HL-60 (cell line): Measurements from ENCODE around the gene CLDN3.
A peak's percentile ranks its signal among the peaks of the same experiment; 100 is the strongest.

Experiments used
- DNase-seq, 2 experiments: peaks; one replicate each; pipeline ENCODE4 v3.0.0-alpha.2; 2010 to 2020; ENCODE audit warnings: low read depth in 1 of 2, low spot score in 1 of 2
- H3K27ac ChIP-seq: fragments of 250-450 bp; sonication (Bioruptor Pico); replicated peaks from 2 replicates; pipeline ENCODE4 v1.5.1; 2020; ENCODE audit warnings: mild to moderate bottlenecking, moderate library complexity
- H3K27me3 ChIP-seq: fragments of 250-450 bp; sonication (Bioruptor Pico); 2 replicates; pipeline ENCODE4 v1.5.1; 2021; ENCODE audit warnings: mild to moderate bottlenecking, moderate library complexity; ENCODE audit not compliant: insufficient read depth, poor library complexity, severe bottlenecking
- H3K4me3 ChIP-seq: replicated peaks from 2 replicates; pipeline ENCODE4 v1.5.1; 2011; ENCODE audit warnings: mild to moderate bottlenecking, control low read depth, low read length; ENCODE audit not compliant: insufficient read depth
- GABPA ChIP-seq: IDR thresholded peaks from 2 replicates; pipeline ENCODE4 v1.6.1; 2012; ENCODE audit warnings: low read depth
- POLR2AphosphoS5 ChIP-seq: IDR thresholded peaks from 2 replicates; pipeline ENCODE4 v1.6.1; 2012; ENCODE audit warnings: low read depth
- SPI1 ChIP-seq: IDR thresholded peaks from 2 replicates; pipeline ENCODE4 v1.6.1; 2012; ENCODE audit warnings: low read depth, mild to moderate bottlenecking, borderline replicate concordance
- TF ChIP-seq, protein P1 (sequence below): IDR thresholded peaks from one replicate; pipeline ENCODE4 v1.5.1; 2011; ENCODE audit warnings: low read length, control low read depth, inconsistent platforms; ENCODE audit not compliant: insufficient read depth
- TF ChIP-seq, protein P2 (sequence below): IDR thresholded peaks from 2 replicates; pipeline ENCODE4 v1.6.1; 2012; ENCODE audit warnings: low read depth; ENCODE audit not compliant: insufficient replicate concordance

The CLDN3 gene

DNA sequence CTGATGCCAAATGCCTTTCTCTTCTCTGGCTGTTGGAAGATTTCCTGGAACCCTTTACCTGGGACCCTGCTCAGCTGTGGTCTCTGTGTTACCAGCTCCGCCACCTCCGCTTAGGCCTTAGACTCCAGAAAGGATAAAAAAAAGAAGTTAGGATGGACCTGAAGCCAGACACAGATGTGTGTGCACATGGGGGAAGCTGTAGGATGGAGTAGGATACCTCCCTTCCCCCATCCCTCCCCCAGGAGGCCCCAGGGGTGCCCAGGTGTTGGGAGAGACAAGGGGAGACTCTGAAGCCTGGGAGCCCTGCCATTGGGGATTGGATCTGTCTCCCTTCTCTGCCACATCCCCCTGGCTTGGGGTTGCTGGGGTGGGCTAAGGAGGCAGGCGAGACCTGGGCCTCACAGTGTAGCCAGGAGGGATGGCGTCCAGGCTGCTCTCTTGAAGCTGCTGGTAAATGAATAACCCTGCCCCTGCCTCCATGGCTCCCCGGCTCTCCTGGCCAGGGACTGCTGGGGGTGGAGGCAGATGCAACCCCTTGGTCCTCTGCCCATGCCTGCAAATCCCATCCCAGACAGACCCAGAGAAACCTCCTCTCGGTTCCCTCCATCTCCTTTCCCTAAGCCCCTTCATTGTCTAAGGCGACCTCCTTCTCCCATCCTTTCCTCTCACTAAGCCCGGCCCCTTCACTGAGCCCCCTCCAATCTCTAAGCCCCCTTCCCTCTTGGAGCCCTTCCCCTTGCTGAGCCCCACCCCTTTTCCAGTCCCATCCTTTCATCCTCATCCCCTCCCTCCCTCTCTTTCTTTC is 8.0 kb downstream of the CLDN3 start:
- TF ChIP-seq, protein P1, sequence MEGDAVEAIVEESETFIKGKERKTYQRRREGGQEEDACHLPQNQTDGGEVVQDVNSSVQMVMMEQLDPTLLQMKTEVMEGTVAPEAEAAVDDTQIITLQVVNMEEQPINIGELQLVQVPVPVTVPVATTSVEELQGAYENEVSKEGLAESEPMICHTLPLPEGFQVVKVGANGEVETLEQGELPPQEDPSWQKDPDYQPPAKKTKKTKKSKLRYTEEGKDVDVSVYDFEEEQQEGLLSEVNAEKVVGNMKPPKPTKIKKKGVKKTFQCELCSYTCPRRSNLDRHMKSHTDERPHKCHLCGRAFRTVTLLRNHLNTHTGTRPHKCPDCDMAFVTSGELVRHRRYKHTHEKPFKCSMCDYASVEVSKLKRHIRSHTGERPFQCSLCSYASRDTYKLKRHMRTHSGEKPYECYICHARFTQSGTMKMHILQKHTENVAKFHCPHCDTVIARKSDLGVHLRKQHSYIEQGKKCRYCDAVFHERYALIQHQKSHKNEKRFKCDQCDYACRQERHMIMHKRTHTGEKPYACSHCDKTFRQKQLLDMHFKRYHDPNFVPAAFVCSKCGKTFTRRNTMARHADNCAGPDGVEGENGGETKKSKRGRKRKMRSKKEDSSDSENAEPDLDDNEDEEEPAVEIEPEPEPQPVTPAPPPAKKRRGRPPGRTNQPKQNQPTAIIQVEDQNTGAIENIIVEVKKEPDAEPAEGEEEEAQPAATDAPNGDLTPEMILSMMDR, result no peak
- TF ChIP-seq POLR2AphosphoS5, result no peak
- no peak for TF ChIP-seq SPI1
- TF ChIP-seq GABPA, result no peak
- TF ChIP-seq, protein P2, sequence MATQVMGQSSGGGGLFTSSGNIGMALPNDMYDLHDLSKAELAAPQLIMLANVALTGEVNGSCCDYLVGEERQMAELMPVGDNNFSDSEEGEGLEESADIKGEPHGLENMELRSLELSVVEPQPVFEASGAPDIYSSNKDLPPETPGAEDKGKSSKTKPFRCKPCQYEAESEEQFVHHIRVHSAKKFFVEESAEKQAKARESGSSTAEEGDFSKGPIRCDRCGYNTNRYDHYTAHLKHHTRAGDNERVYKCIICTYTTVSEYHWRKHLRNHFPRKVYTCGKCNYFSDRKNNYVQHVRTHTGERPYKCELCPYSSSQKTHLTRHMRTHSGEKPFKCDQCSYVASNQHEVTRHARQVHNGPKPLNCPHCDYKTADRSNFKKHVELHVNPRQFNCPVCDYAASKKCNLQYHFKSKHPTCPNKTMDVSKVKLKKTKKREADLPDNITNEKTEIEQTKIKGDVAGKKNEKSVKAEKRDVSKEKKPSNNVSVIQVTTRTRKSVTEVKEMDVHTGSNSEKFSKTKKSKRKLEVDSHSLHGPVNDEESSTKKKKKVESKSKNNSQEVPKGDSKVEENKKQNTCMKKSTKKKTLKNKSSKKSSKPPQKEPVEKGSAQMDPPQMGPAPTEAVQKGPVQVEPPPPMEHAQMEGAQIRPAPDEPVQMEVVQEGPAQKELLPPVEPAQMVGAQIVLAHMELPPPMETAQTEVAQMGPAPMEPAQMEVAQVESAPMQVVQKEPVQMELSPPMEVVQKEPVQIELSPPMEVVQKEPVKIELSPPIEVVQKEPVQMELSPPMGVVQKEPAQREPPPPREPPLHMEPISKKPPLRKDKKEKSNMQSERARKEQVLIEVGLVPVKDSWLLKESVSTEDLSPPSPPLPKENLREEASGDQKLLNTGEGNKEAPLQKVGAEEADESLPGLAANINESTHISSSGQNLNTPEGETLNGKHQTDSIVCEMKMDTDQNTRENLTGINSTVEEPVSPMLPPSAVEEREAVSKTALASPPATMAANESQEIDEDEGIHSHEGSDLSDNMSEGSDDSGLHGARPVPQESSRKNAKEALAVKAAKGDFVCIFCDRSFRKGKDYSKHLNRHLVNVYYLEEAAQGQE, result no peak
- Histone ChIP-seq H3K27me3 (no peaks in the 10 kb centered on the region), H3K4me3 (no peak overlapping the region), H3K27ac (no peak overlapping the region)
- no peak for DNase-seq

DNA sequence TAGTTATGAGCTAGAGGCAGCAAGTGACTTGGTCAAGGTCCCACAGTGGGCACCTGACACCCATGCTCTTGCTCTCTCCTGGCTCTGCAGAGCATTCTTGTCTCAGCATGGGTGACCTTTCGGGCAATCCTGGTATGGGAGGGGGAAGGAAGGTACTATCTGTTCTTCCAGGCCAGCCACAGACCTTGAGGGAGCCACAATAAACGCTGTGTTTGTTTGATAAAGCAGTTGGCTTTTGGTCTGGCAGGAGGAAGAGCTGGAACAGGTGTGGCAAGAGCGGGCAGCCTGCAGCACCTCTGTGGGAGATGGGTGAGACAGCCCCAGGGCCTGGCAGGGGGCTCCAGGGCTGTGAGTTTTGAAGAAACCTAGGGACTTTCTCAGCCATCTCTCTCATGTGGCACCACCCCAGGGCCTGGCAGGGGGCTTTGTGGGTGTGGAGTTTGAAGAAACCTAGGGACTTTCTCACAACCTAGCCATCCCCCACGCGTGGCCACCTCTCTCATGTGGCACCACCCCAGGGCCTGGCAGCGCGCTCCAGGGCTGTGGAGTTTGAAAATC is 11.4 kb downstream of the CLDN3 start:
- Histone ChIP-seq H3K27me3 (no peaks in the 10 kb centered on the region), H3K4me3 (no peak overlapping the region), H3K27ac (no peak overlapping the region)
- no peak for DNase-seq
- TF ChIP-seq GABPA (no peak), POLR2AphosphoS5 (no peak), SPI1 (no peak)
- TF ChIP-seq, protein P2, result no peak
- TF ChIP-seq, protein P1, result no peak

DNA sequence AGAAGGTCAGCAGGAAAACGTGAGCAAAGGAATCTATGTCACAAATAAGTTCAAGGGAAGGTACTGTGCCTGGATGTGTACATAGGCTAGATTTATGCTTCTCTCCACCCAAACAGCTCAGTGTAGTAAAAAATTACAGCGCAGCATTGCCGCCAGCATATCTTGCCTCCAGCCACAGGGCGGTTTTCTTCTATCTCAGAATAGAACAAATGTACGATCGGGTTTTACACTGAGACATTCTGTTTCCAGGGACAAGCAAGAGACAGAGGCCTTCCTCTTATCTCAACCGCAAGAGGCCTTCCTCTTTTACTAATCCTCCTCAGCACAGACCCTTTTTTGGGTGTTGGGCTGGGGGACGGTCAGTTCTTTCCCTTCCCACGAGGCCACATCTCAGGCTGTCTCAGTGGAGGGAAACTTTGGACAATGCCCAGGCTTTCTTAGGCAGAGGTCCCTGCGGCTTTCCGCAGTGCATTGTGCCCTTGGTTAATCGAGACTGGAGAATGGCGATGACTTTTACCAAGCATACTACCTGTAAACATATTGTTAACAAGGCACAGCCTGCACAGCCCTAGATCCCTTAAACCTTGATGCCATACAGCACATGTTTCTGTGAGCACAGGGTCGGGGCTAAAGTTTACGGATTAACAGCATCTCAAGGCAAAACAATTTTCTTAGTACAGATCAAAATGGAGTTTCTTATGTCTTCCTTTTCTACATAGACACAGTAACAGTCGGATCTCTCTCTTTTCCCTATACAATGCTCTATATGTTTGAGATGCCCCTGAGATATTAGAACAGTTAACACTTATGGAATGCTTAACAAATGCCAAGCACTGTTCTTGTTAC is 19.9 kb downstream of the CLDN3 start:
- no peaks in the 10 kb centered on the region for H3K27me3 ChIP-seq
- no peak overlapping the region for H3K4me3 ChIP-seq
- peak in 1 of 2 experiments; percentile 79 for DNase-seq
- H3K27ac ChIP-seq, result peak overlapping the region; percentile 42
- TF ChIP-seq SPI1, result peak; percentile 98
- TF ChIP-seq, protein P1, result no peak
